Left forelimb (tissue), 1 donor: Measurements from ENCODE around the gene TEX19.

Experiments used
- DNase-seq: peaks from one replicate; pipeline ENCODE4 v3.0.0-alpha.2; 2018; ENCODE audit warnings: low spot score

Gene TEX19

DNA sequence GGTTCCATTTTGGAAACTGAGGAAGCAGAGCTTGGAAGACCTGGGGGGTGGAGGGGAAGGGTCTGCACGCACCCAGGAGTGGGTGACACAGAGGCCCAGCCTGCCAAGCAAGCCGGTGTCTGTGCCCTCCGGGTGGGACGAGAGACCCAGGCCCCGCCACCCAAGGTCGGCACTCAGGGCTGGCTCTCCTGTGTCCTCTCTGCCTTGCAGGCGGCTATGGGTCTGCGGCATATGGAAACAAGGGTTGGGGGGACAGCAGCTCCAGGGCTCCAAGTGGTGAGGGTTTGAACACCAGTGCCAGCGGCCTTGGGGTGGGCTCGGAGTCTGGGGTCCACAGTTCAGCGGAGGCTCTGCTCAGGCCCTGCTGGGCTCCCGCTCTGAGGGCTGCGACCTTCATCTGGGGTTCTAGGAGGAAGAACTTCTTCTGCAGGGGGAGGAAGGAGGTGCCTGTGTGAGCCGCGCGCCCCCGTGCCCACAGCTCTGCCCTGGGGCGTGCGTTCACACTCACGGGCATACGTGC, 37.0 kb upstream of the TEX19 start:
- no peak for DNase-seq

DNA sequence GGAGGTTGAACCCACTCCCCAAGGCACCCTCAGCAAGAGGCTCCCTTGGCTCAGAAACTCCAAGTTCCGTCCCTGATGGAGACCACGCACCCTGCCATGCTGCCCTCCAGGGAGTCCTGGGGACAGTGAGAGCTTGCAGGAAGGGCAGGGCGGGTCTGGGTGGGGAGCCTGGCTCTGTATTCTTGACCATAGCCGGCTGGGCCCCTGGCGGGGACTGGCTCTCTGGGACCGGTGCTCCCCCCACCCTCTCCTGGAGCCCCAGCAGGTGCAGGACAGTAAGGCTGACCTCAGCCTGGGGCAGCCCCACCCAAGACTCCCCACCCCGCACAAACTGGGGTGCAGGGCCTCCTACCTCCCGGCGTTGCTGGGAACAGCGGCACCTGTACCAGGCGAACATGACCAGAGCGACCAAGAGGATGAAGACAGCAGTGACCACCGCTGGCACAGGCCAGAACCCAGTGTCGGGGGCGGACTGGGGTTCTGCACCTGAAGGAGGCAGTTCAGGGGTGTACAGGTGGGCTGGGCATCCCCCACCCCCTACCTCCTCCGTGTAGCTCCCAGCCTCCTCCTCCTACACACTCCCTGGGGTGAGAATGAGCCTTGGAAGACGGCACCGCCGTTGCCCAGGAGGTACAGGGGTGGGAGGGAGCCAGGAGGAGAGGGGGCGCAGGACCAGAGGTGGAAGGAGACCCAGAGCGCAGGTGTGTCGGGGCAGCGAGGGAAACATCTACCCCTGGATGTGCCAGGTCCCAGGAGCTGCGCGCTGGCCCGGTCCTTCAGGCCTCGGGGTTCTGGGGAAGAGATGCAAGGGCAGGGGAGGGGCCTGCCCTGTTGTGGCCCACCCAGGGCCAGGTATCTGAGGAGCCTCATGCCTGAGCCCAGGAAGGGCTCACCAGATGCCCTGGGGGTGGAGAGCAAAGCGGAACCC, 36.3 kb upstream of the TEX19 start:
- DNase-seq: no peak

DNA sequence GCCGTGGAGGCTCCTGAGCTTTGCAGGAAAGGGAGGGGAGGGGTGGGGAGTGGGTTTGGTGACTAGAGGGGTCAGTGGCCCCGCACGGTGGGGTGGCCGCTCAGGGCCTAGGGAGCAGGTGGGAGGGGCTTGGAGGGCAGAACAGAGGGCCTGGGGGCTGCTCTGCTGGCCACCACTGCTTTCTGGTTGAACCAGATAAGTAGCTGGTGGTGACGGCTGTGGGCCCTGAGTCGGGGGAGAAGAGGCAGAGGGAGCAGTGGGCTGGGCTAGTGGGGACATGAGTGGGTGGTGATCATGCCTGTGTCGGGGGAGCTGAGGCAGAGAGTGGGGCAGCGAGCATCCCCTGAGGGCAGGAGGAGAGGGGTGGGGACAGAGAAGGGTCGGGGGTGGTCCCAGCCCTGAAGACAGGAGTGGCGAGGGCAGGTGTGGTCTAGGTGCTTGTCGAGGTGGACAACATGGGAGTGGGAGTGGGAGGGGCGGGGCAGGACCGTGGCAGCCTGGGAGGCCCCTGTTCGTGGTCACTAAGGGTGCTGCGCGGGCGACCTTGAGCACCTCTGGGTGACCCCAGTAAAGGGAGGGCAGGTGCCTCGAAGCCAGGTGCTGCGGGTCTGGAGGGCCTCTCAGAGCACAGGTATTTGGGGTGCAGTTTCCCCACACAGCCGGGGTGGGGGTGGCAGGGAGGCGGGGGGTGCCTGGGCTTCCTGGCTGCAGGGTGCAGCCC, 35.4 kb upstream of the TEX19 start:
- DNase-seq: no peak

DNA sequence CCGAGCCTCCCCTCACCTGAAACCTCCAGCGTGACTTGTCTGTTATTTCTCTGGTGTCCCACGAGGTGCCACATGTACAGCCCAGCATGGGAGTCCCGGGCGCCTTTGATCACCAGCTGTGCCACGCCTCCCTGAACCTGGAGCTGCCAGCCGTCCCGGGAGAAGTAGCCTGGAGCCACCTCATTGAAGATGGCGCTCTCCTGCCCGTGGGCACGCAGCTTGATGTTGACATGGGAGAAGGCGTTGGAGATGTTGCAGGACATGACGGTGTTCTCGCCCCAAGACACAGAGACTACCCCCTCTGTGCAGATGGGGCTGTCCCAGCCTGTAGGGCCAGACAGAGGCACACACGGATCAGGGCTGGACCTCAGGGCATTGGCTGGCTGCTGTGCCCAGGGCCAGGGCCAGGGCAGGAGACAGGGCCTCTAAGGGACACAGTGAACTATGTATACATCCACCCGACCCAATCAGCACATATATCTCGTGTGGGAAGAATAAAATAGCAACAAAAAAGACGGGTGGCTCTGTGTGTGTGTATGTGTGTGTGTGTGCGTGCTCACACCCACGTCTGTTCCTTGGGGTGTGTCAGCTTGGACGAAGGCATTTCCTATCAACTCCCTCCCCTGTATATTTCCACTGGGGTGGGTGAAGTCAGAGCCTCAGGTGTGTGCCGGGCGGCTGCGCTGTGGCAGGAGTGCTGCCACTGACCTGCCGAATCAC, 34.3 kb upstream of the TEX19 start:
- DNase-seq: no peak

DNA sequence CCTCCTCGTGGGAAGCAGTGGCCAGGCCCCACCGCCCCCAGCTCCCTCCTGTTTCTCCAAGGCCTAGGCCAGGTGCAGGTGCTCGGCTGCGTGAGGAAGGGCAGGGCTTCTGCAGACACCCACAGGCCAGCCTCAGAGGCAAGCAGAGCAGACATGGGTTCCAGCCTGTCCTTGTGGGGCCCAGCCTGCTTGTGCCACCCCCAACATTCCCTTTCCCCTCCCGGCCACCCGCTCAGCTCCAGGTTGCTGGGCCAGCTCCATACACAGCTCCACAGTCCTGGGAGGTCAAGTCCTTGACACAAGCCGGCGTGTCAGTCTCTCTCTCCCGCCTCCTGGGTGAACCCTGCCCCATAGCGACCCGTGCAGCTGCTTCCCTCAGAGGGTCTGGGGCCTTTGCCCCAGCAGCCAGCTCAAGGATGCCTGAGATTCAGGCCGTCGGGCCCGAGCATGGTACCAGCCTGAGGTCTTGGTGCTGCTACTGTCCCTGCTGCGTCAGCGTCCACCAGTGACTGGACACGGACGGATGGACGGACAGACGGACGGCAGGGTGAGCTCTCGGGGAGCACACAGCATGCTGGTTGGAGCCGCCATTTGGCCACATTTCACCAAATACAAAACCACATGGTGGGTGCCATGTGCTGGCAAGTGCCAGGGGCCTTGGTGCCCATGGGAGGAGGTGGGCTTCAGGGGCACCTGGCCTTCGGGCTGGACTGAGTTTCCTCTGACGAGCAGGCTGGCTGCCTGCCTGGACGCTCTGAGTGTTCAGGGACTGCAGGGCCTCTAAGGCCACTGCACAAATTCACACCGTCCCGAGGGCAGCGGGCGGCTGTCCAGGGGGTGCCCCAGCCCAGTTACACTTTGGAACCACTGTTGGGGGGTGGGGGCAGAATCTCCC, 33.5 kb upstream of the TEX19 start:
- DNase-seq: no peak

DNA sequence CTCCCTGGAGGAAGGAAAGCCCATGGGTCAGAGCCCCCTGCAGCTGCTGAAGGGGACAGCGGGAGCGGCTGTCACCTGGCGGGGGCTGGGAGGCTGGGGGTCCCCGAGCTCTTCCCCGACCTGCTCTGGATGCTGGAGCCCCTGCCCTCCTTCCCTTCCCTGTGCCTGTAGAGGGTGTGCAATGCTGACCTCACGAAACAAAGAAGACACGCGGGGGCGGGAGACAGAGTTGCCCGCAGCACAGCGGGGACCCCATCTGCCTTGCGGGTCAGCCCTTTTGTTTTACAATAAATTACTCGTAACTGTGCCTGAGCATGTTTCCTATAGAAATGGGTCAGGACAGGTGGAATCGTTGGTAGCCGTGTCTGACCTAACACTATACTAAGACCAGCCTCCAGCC, 31.8 kb upstream of the TEX19 start:
- DNase-seq: no peak

DNA sequence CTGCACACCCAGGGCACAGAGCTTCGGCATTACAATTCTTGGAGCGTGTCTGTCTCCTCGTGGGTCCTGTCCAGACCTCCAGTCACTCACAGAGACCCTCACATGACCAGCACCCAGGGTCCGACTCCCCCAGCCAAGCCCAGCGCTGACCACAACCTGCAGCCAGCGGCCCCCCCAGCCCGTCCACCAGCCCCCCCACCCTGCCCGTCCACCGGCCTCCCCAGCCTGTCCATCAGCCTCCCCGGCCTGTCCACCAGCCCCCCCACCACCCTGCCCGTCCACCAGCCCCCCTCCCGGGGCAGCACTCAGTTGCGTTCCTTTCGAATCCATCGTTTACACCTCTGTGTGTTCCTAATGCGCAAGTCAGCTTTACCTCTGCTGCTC, 31.3 kb upstream of the TEX19 start:
- no peak for DNase-seq

DNA sequence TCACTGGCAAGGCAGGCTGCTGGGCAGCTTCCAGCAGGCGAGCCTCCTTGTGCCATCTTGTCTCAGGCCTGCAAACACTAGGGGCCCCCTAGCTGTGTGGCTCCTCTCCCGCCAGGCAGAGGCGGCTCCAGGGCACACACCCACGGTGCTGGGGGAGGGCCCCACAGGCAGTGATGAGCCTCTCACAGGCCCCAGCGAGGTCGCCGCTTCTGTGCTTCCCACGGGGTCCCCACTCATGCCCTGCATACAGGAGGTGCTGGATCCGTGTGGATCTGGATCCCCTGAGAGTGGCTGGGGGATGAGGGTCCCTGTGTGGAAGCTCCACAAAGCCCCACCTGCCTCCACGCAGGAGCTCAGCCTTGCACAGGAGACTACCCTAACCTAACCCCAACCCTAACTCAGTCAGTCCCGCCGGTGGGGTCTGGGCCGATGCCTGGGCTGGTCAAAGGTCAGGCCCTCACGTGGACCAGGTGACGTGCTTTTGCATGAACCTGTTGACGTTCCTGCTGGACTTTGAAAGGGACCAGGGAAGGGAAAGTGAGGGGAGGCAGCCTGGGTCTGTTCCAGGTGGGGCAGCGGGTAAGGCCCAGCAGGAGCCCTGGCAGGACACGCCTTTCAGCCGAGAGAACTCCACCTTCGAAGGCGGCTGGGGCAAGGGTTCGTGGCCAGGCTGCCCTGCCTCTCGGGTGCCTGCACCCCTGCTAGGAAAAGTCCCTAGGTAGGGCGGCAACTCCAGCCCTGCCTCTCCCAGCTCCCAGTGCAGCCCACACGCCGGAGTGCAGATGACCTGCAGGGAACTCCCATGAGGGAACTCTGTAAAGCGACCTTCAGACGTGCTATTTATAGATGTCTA, 30.7 kb upstream of the TEX19 start:
- DNase-seq: no peak

DNA sequence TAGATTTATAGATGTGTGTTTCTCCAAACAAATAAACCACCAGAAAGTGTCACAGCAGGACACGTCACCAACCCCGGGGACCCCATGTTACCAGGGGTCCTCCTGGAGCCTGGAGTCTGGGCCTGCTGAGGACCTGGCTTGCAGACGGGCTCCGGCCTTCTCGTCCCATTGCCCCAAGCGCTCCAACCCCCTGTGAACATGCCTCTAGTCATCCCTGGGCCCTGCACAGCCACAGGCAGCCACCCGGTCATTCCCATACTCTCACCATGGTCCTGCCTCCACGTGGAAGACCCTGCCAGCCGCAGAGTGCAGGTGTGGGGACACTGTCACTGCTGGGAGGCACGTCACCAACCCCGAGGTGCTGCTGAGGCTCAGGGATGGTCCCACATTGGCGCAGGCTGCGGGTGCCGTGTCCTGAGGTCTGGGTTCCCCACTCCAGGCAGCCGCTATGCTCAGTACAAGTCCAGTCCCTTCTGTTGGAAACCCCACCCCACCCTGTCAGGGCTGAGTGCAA, 30.0 kb upstream of the TEX19 start:
- no peak for DNase-seq

DNA sequence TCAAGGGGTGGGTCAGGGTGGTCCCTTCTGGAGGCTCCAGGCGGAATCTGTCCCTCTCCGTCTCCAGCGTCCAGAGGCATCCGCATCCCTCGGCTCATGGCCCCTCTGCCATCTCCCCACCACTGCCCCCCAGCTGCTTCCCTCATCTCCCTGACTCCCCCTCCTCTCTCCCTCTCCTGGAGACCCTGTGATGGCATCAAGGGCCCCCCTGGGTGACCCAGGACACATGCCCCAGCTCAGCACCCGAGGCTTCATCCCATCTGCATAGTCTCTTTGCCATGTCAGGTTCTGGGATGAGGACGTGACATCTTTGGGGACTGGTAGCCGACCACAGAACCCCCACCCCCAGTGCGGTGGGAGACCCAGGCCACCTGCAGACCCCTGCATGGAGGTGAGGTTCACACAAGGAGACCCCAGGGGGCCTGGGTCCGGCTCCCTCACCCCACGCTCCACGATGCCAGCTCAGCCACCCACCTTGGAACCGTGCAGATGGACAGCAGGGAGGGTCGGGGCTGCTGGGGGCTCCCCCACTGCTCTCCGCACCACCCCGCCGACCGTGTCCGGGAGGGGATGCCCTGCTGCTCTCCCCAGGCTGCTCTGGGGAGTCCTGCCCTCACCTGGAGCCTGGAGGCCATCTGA, 29.2 kb upstream of the TEX19 start:
- no peak for DNase-seq

DNA sequence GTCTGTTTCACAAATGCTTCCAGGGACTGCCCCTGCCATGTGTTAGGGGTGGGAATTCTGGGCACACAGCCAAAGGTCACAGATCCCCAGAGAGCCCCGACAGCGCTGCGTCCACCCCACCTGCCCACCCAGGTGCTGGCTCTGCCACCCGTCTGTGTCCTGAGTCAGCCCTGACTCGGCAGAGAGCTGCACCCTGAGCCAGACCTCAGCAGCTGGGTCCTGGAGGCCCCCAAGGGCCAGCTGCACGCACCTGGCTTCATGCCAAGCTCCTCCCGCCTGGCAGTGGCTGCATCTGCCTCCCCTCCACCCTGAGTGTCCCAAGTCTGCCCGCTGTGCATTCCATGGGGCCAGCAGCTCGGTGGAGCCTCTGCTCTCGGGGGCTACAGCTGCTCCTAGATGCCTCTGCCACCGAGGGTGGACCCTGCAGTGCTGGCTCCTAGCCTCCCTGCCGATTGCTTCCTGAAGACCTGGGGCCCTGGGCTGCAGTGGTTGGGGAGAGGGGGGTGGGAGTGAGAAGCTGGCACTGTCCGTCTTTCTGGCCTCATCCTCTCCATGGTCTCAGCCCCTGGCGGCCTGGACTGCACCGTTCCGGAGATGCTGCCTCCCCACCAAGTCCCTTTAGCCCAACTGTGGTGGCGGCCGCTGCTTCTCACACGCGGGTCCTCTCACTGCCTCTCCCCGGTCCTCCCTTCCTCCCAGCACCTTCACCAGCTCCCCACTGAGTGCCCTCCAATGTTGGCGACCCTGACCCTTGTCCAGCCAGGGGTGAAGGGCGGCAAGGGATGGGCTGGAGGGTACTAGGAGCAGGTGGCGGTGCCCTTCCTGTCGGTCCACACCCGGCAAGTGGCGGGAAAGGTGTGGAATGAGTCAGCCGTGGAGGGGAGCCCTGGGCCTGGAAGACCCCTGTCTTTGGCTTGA, 28.5 kb upstream of the TEX19 start:
- DNase-seq: peak; percentile 82

DNA sequence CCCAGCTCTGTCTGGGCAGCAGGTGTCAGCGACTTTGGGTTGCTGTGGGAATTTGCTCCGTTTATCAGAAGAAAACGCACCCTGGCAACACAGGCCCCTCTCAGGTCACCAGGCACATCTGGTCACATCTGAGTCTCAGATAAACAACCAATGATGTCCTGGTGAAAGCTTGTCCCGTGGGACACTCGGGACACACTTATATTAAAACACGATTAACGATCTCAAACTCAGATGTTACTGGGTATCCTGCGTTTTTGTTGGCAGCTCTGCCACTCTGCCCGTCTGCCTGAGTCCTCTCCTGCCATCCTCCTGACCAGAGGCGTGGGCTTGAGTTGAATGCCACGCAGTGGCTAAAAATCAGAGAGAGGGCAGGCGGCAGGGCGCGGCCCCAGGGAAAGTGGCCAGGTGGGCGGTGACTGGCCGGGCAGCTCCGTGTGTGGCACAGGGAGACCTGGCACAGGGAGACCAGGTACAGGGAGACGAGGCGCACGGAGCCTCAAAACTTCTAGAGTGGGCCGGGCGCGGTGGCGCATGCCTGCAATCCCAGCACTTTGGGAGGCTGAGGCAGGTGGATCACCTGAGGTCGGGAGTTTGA, 27.6 kb upstream of the TEX19 start:
- no peak for DNase-seq

DNA sequence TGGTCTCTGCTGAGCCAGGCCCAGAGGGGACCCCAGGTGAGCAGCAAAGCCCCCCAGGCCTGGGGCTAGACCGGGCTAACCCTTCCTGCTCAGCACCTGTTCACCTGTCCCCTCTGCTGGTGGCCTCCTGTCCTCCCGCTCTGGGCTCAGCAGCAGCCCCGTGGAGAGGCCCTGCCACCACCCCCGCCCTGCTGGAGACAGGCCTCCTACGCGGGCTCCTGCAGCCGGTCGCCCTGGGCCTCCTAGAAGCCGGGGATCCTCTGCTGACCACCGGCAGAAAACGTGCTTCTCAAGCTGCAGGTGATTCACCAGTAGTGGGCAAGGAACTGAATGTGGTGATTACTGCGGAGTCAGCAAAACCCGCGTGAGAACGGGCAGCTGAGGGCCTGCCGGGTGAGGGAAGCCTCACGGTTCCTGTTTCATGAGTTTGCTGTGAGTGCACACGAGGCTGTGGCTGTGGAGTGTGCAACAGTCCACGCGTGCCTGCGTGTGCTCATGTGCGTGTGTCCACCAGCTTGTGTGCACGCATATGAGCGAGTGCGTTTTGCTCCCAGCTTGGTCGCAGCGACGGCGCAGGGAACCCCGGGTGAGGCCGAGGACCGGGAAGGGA, 26.3 kb upstream of the TEX19 start:
- DNase-seq: no peak

DNA sequence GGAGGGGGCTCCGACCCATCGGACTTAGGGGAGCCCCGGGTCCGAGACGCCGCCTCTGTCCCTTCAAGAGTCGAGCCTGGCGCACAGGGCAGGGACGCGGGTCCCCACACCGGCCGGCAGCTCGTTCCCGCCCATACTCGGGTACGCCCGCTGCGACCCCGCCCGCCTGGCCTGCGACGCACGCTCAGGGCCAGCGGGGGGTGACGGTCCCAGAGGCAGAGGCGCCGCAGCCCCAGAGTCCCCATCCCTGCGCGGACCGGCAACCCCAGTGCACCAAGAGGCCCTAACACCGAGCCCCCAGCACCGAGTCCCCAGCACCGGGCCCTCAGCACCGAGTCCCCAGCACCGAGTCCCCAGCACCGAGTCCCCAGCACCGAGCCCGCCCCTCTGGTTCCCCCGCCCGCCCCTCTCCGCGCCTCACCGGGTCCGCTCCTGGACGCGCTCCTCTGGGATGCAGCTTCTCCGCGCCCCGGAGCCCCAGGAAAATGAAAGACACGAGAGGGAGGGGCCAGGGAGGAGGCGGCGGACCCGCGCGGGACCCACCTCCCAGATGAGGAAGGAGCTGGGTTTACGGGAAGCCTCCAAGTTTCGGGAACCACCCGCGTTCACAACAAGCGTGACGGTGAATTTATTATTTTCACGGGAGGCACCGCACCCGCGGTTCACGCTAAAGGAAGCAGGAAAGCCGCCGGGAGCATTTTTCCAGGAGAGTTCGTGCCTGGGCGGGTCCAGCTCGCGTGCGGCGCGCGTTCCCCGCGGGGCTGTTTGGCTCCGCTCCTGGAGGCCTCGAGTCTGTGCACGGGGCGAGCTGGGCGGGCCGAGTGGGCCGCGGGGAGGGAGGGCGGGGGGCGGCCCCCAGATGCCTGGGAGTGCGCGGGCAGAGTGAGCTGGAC, 25.5 kb upstream of the TEX19 start, which contains the start of gene SECTM1:
TSS of gene SECTM1 (minus strand) at position 488 of the 893 bp plus-strand sequence. CDS start 6,526 bp downstream, outside the sequence.
- peak; percentile 88 for DNase-seq

DNA sequence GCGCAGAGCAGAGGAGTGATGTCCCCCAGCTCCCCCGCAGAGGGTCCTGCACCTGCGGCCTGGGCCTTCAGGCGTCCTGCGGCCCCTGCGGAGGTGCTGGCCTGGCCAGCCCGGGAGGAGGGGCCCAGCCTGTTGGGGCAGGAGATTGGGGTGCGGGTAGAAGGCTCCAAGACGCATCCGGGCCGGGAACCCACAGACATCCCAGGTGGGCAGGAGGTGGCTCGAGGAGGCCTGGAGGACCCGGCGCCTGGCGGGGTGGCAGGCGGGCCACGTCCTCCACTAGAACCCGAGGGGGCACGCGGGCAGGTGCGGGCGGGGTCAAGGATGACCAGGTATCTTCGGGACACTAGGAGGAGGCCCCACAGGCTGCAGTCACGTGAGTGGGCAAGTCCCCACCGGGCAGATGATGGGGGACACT, 24.8 kb upstream of the TEX19 start:
- DNase-seq: no peak

DNA sequence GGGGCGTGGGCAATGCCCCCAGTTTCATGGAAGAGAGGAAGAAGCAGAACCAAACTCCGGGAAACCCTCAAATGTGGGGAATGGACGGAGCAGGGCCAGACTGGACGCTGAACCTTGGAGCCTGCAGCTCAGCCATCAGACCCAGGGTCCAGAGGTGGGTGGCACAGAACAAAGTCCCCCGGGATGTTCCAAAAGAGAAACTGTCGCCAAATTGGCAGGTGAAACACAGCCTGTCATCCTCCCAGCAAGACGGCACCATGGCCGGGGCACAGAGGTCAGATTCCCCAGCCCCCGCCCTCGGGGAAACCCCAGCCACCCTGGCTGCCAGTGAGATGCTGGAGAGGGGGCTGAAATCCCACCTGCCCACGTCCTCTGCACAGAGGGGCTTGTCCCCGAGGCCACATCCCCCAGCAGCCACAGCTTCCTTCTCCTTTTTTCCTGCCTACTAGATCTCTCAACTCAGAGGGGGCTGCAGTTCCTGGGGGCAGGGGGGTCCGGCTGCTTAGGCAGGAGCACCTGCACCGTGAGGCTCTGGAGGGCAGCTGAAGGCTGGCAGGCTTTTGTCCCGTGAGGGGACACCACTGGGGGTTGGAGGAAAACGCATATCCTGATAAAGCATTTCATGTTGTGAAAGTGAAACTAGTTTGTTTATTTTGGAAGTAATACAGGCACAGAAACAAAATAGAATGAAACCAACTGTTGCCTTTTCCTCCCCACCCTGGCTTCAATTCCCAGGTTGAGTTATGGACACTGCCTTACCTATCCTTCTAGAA, 24.2 kb upstream of the TEX19 start:
- DNase-seq: no peak
